Measurements from ENCODE around the gene EVPLL.
"Not testable (repeated sequence)": the region's sequence is repeated elsewhere in the genome, so short reads cannot be mapped to it uniquely, and the experiment has no call there.

The EVPLL gene

GRCh38 chr17:18361837-18362697 is 15.5 kb upstream of the EVPLL start:
- H3K4me3 ChIP-seq (ENCODE audit: low read depth, low read length), result peak overlapping the region; percentile 83
- no peaks in the 10 kb centered on the region for H3K27me3 ChIP-seq (ENCODE audit: control insufficient read depth, insufficient read depth, low read length)
- H3K4me1 ChIP-seq (ENCODE audit: control insufficient read depth, insufficient read depth, low read length), result no peaks in the 10 kb centered on the region
- H3K9ac ChIP-seq (ENCODE audit: low read depth, low read length), result peak overlapping the region; percentile 75; the same call in 1 of the 2 replicates
- H3K36me3 ChIP-seq (ENCODE audit: control insufficient read depth, insufficient read depth, low read length), result peaks cover 23% of the 10 kb centered on the region
- no peaks in the 10 kb centered on the region for H3K9me3 ChIP-seq (ENCODE audit: control insufficient read depth, insufficient read depth, low read length)
- H3K27ac ChIP-seq (ENCODE audit: low read depth, low read length), result no peak overlapping the region

GRCh38 chr17:18362698-18363100 is 14.9 kb upstream of the EVPLL start:
- H3K4me3 ChIP-seq (ENCODE audit: low read depth, low read length), result peak overlapping the region; percentile 83
- peak overlapping the region; percentile 51 for H3K27ac ChIP-seq (ENCODE audit: low read depth, low read length)
- peaks cover 19% of the 10 kb centered on the region for H3K36me3 ChIP-seq (ENCODE audit: control insufficient read depth, insufficient read depth, low read length)
- H3K9me3 ChIP-seq (ENCODE audit: control insufficient read depth, insufficient read depth, low read length), result no peaks in the 10 kb centered on the region
- H3K4me1 ChIP-seq (ENCODE audit: control insufficient read depth, insufficient read depth, low read length), result no peaks in the 10 kb centered on the region
- no peaks in the 10 kb centered on the region for H3K27me3 ChIP-seq (ENCODE audit: control insufficient read depth, insufficient read depth, low read length)
- peak overlapping the region; percentile 75 for H3K9ac ChIP-seq (ENCODE audit: low read depth, low read length)

- H3K4me1 ChIP-seq (ENCODE audit: control insufficient read depth, insufficient read depth, low read length), result no peaks in the 10 kb centered on the region
- H3K9me3 ChIP-seq (ENCODE audit: control insufficient read depth, insufficient read depth, low read length), result no peaks in the 10 kb centered on the region
- H3K27ac ChIP-seq (ENCODE audit: low read depth, low read length), result peak within 1 kb of the TSS; percentile 51
- peak within 1 kb of the TSS; percentile 75 for H3K9ac ChIP-seq (ENCODE audit: low read depth, low read length)
- peaks cover 18% of the 10 kb centered on the region for H3K36me3 ChIP-seq (ENCODE audit: control insufficient read depth, insufficient read depth, low read length)
- H3K27me3 ChIP-seq (ENCODE audit: control insufficient read depth, insufficient read depth, low read length), result no peaks in the 10 kb centered on the region
- peak within 1 kb of the TSS; percentile 83 for H3K4me3 ChIP-seq (ENCODE audit: low read depth, low read length)
These were observed 14.2 kb upstream of the EVPLL start, which contains the start of gene SHMT1 for GRCh38 chr17:18363101-18364049. Gene SHMT1, minus strand, starts transcription at chr17:18363550. Its CDS starts 7,569 bp downstream, at chr17:18355981.

GRCh38 chr17:18364166-18364565 is 13.4 kb upstream of the EVPLL start:
- no peaks in the 10 kb centered on the region for H3K9me3 ChIP-seq (ENCODE audit: control insufficient read depth, insufficient read depth, low read length)
- no peak overlapping the region for H3K4me3 ChIP-seq (ENCODE audit: low read depth, low read length)
- peaks cover 10% of the 10 kb centered on the region for H3K36me3 ChIP-seq (ENCODE audit: control insufficient read depth, insufficient read depth, low read length)
- no peaks in the 10 kb centered on the region for H3K4me1 ChIP-seq (ENCODE audit: control insufficient read depth, insufficient read depth, low read length)
- no peak overlapping the region for H3K27ac ChIP-seq (ENCODE audit: low read depth, low read length)
- no peaks in the 10 kb centered on the region for H3K27me3 ChIP-seq (ENCODE audit: control insufficient read depth, insufficient read depth, low read length)
- no peak overlapping the region for H3K9ac ChIP-seq (ENCODE audit: low read depth, low read length)

GRCh38 chr17:18368946-18369345 is 8.6 kb upstream of the EVPLL start:
- H3K9ac ChIP-seq (ENCODE audit: low read depth, low read length), result no peak overlapping the region
- H3K27me3 ChIP-seq (ENCODE audit: control insufficient read depth, insufficient read depth, low read length), result no peaks in the 10 kb centered on the region
- H3K27ac ChIP-seq (ENCODE audit: low read depth, low read length), result no peak overlapping the region
- H3K4me3 ChIP-seq (ENCODE audit: low read depth, low read length), result no peak overlapping the region
- H3K4me1 ChIP-seq (ENCODE audit: control insufficient read depth, insufficient read depth, low read length), result no peaks in the 10 kb centered on the region
- no peaks in the 10 kb centered on the region for H3K36me3 ChIP-seq (ENCODE audit: control insufficient read depth, insufficient read depth, low read length)
- no peaks in the 10 kb centered on the region for H3K9me3 ChIP-seq (ENCODE audit: control insufficient read depth, insufficient read depth, low read length)

GRCh38 chr17:18370761-18371160 is 6.8 kb upstream of the EVPLL start:
- Histone ChIP-seq H3K4me3 (ENCODE audit: low read depth, low read length) (no peak overlapping the region), H3K9ac (ENCODE audit: low read depth, low read length) (no peak overlapping the region), H3K4me1 (ENCODE audit: control insufficient read depth, insufficient read depth, low read length) (no peaks in the 10 kb centered on the region), H3K27me3 (ENCODE audit: control insufficient read depth, insufficient read depth, low read length) (no peaks in the 10 kb centered on the region), H3K9me3 (ENCODE audit: control insufficient read depth, insufficient read depth, low read length) (no peaks in the 10 kb centered on the region), H3K36me3 (ENCODE audit: control insufficient read depth, insufficient read depth, low read length) (no peaks in the 10 kb centered on the region), H3K27ac (ENCODE audit: low read depth, low read length) (no peak overlapping the region)

- no peak overlapping the region for H3K9ac ChIP-seq (ENCODE audit: low read depth, low read length)
- H3K4me1 ChIP-seq (ENCODE audit: control insufficient read depth, insufficient read depth, low read length), result no peaks in the 10 kb centered on the region
- H3K36me3 ChIP-seq (ENCODE audit: control insufficient read depth, insufficient read depth, low read length), result no peaks in the 10 kb centered on the region
- H3K9me3 ChIP-seq (ENCODE audit: control insufficient read depth, insufficient read depth, low read length), result no peaks in the 10 kb centered on the region
- H3K27me3 ChIP-seq (ENCODE audit: control insufficient read depth, insufficient read depth, low read length), result no peaks in the 10 kb centered on the region
- H3K27ac ChIP-seq (ENCODE audit: low read depth, low read length), result no peak overlapping the region
- no peak overlapping the region for H3K4me3 ChIP-seq (ENCODE audit: low read depth, low read length)
These were observed 6.1 kb upstream of the EVPLL start for GRCh38 chr17:18371455-18371854.

- H3K27ac ChIP-seq (ENCODE audit: low read depth, low read length); H3K27me3 ChIP-seq (ENCODE audit: control insufficient read depth, insufficient read depth, low read length); H3K9me3 ChIP-seq (ENCODE audit: control insufficient read depth, insufficient read depth, low read length); H3K4me3 ChIP-seq (ENCODE audit: low read depth, low read length); H3K36me3 ChIP-seq (ENCODE audit: control insufficient read depth, insufficient read depth, low read length); H3K4me1 ChIP-seq (ENCODE audit: control insufficient read depth, insufficient read depth, low read length); H3K9ac ChIP-seq (ENCODE audit: low read depth, low read length): not testable (repeated sequence)
These were observed 4.4 kb upstream of the EVPLL start for GRCh38 chr17:18373181-18373580.

- H3K36me3 ChIP-seq (ENCODE audit: control insufficient read depth, insufficient read depth, low read length), result no peaks in the 10 kb centered on the region
- no peaks in the 10 kb centered on the region for H3K27me3 ChIP-seq (ENCODE audit: control insufficient read depth, insufficient read depth, low read length)
- H3K27ac ChIP-seq (ENCODE audit: low read depth, low read length), result no peak overlapping the region
- H3K4me1 ChIP-seq (ENCODE audit: control insufficient read depth, insufficient read depth, low read length), result no peaks in the 10 kb centered on the region
- H3K9ac ChIP-seq (ENCODE audit: low read depth, low read length), result no peak overlapping the region
- no peaks in the 10 kb centered on the region for H3K9me3 ChIP-seq (ENCODE audit: control insufficient read depth, insufficient read depth, low read length)
- H3K4me3 ChIP-seq (ENCODE audit: low read depth, low read length), result no peak overlapping the region
These were observed 3.4 kb upstream of the EVPLL start for GRCh38 chr17:18374216-18374615.

- no peak overlapping the region for H3K9ac ChIP-seq (ENCODE audit: low read depth, low read length)
- no peaks in the 10 kb centered on the region for H3K4me1 ChIP-seq (ENCODE audit: control insufficient read depth, insufficient read depth, low read length)
- H3K27me3 ChIP-seq (ENCODE audit: control insufficient read depth, insufficient read depth, low read length), result no peaks in the 10 kb centered on the region
- no peaks in the 10 kb centered on the region for H3K36me3 ChIP-seq (ENCODE audit: control insufficient read depth, insufficient read depth, low read length)
- H3K27ac ChIP-seq (ENCODE audit: low read depth, low read length), result no peak overlapping the region
- no peaks in the 10 kb centered on the region for H3K9me3 ChIP-seq (ENCODE audit: control insufficient read depth, insufficient read depth, low read length)
- H3K4me3 ChIP-seq (ENCODE audit: low read depth, low read length), result no peak overlapping the region
These were observed 577 bp downstream of the EVPLL start for GRCh38 chr17:18378205-18378505.

GRCh38 chr17:18378614-18379013 is 1.0 kb downstream of the EVPLL start:
- not testable (repeated sequence) for H3K36me3 ChIP-seq (ENCODE audit: control insufficient read depth, insufficient read depth, low read length); H3K9ac ChIP-seq (ENCODE audit: low read depth, low read length); H3K27ac ChIP-seq (ENCODE audit: low read depth, low read length); H3K4me3 ChIP-seq (ENCODE audit: low read depth, low read length); H3K27me3 ChIP-seq (ENCODE audit: control insufficient read depth, insufficient read depth, low read length); H3K4me1 ChIP-seq (ENCODE audit: control insufficient read depth, insufficient read depth, low read length); H3K9me3 ChIP-seq (ENCODE audit: control insufficient read depth, insufficient read depth, low read length)

Data from HUES48 (cell line).